Neural cell (in vitro differentiated cells): ENCODE data around the gene ZC3H12A. TPM values are rescaled to one million over a fixed set of nuclear protein-coding genes. Genes with fewer than 3 reads are reported as not detected.

ENCODE experiments used
- H2AFZ ChIP-seq: fragments of 200-600, 300-800 bp; sonication (generic), shearing (Covaris generic); 2 replicates; pipeline ENCODE4 v1.6.0; 2014; ENCODE audit warnings: low read depth, mild to moderate bottlenecking, antibody characterized with exemption, low read length, moderate library complexity
- H3F3A ChIP-seq: fragments of 200-600 bp; shearing (Covaris generic); 2 replicates; pipeline ENCODE4 v1.6.1; 2016; ENCODE audit warnings: mild to moderate bottlenecking, moderate library complexity, mixed read lengths, antibody characterized with exemption, low read length; ENCODE audit not compliant: insufficient read depth, poor library complexity, severe bottlenecking
- H3K27ac ChIP-seq: fragments of 200-600, 300-800 bp; sonication (generic), shearing (Covaris generic); 2 replicates; pipeline ENCODE4 v1.5.1; 2014; ENCODE audit warnings: mild to moderate bottlenecking, low read length, moderate library complexity
- H3K27me3 ChIP-seq: fragments of 300-800, 200-600 bp; sonication (generic), shearing (Covaris generic); 2 replicates; pipeline ENCODE4 v1.6.0; 2014; ENCODE audit warnings: mild to moderate bottlenecking, low read depth, low read length, moderate library complexity; ENCODE audit not compliant: insufficient read depth
- H3K36me3 ChIP-seq: fragments of 300-800, 200-600 bp; sonication (generic), shearing (Covaris generic); 2 replicates; pipeline ENCODE4 v1.5.1; 2014; ENCODE audit warnings: mild to moderate bottlenecking, antibody characterized with exemption, low read length, moderate library complexity; ENCODE audit not compliant: insufficient read depth
- H3K4me2 ChIP-seq: fragments of 300-800, 200-600 bp; sonication (generic), shearing (Covaris generic); 2 replicates; pipeline ENCODE4 v1.6.0; 2014; ENCODE audit warnings: mild to moderate bottlenecking, low read length
- H3K4me3 ChIP-seq: fragments of 300-800, 200-600 bp; sonication (generic), shearing (Covaris generic); 2 replicates; pipeline ENCODE4 v1.5.1; 2014; ENCODE audit warnings: mild to moderate bottlenecking, low read length, moderate library complexity
- H3K79me2 ChIP-seq: fragments of 200-600 bp; shearing (Covaris generic); replicated peaks from 2 replicates; pipeline ENCODE4 v1.6.0; 2014; ENCODE audit warnings: mild to moderate bottlenecking, low read length, moderate library complexity; ENCODE audit not compliant: insufficient read depth
- H3K9ac ChIP-seq: fragments of 300-800, 200-600 bp; sonication (generic), shearing (Covaris generic); 2 replicates; pipeline ENCODE4 v1.6.1; 2016; ENCODE audit warnings: mild to moderate bottlenecking, low read length, mixed read lengths
- H3K9me2 ChIP-seq: fragments of 200-600 bp; shearing (Covaris generic); 2 replicates; pipeline ENCODE4 v1.6.1; 2016; ENCODE audit warnings: mild to moderate bottlenecking, low read length, mixed read lengths; ENCODE audit not compliant: insufficient read depth
- H3K9me3 ChIP-seq: fragments of 200-600, 300-800 bp; sonication (generic), shearing (Covaris generic); 2 replicates; pipeline ENCODE4 v1.6.1; 2016; ENCODE audit warnings: mild to moderate bottlenecking, mixed run types, low read length, moderate library complexity, mixed read lengths
- H4K20me1 ChIP-seq: fragments of 200-600 bp; shearing (Covaris generic); 2 replicates; pipeline ENCODE4 v1.6.1; 2016; ENCODE audit warnings: mild to moderate bottlenecking, mixed run types; ENCODE audit not compliant: insufficient read depth
- EP300 ChIP-seq: fragments of 450-650 bp; conservative IDR thresholded peaks from 2 replicates; pipeline ENCODE4 v1.6.1; 2014; ENCODE audit warnings: antibody characterized with exemption, mild to moderate bottlenecking, moderate library complexity; ENCODE audit not compliant: poor library complexity, severe bottlenecking
- EZH2 ChIP-seq: fragments of 200-600, 300-800 bp; shearing (Covaris generic), sonication (generic); IDR thresholded peaks from 2 replicates; pipeline ENCODE4 v1.6.1; 2014; ENCODE audit warnings: antibody characterized with exemption, low read length, borderline replicate concordance, mild to moderate bottlenecking; ENCODE audit not compliant: insufficient read depth, poor library complexity, severe bottlenecking
- MXI1 ChIP-seq: fragments of 450-650 bp; conservative IDR thresholded peaks from 2 replicates; pipeline ENCODE4 v1.6.1; 2014; ENCODE audit warnings: antibody characterized with exemption, mild to moderate bottlenecking; ENCODE audit not compliant: poor library complexity, severe bottlenecking
- POLR2AphosphoS5 ChIP-seq: IDR thresholded peaks from 2 replicates; pipeline ENCODE4 v1.6.1; 2012
- RAD21 ChIP-seq: fragments of 450-650 bp; conservative IDR thresholded peaks from 2 replicates; pipeline ENCODE4 v1.6.1; 2014; ENCODE audit warnings: antibody characterized with exemption, mild to moderate bottlenecking, moderate library complexity
- SMC3 ChIP-seq: fragments of 450-650 bp; conservative IDR thresholded peaks from 2 replicates; pipeline ENCODE4 v1.6.1; 2014; ENCODE audit warnings: antibody characterized with exemption, mild to moderate bottlenecking, moderate library complexity; ENCODE audit not compliant: poor library complexity
- TAF1 ChIP-seq: IDR thresholded peaks from 2 replicates; pipeline ENCODE4 v1.6.1; 2012; ENCODE audit warnings: low read depth
- polyA plus RNA-seq: library from polyadenylated mRNA; depleted of rRNA; stranded (reverse); fragments of >200 nt; gene quantifications from 2 replicates; pipeline ENCODE4 v1.2.3, GENCODE V29; 2014
- TF ChIP-seq, protein P1 (sequence below): IDR thresholded peaks from 2 replicates; pipeline ENCODE4 v1.6.1; 2012; ENCODE audit warnings: borderline replicate concordance
- TF ChIP-seq, protein P2 (sequence below): fragments of 450-650 bp; IDR thresholded peaks from 2 replicates; pipeline ENCODE4 v1.5.1; 2014; ENCODE audit warnings: antibody characterized with exemption, mild to moderate bottlenecking, moderate library complexity; ENCODE audit not compliant: poor library complexity, severe bottlenecking

ZC3H12A gene
- polyA plus RNA-seq, 1 donor from 2014 or later: not detected

DNA sequence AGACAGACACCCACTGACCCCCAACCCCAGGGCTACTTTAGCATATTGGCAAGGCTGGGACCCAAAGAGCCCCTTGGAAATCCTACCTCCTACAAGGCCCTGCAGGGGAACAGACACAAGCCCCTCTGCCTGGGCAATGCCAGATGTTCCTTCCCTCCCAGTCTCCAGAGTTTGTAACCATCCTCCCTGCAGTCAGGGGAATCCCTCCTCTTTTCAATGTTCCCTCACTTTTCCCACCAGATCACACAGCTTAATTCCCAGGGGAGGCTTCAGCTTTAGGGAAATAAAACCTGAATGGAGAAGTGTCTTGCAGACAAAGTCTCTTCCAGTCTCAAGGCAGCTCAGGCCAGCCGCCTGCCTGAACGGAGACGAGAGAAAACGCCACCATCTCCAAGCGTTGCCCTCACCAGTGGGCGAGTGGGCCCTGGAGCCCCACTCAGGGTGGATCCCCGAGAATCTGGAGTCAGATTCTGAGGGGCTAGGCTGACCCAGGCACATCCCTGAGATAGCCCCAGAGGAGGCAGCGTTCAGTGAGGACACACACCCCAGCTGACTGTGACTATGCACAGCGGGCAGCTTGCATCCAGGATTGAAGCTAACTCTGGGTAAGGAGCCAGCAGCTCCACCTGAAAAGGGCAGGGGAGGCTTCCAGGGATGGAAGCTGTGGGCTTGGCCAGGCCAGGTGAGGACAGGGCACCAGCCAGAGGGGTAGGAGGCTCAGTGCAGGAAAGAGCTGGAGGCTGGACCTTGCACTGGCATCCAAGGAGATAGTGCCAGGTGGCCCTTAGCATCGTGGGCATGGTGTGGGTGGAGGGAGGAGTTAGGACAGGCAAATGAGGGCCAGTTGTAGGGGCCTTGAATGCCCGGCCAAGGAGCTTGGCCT is 44.0 kb upstream of the ZC3H12A start:
- no peak overlapping the region for H3K4me3 ChIP-seq

DNA sequence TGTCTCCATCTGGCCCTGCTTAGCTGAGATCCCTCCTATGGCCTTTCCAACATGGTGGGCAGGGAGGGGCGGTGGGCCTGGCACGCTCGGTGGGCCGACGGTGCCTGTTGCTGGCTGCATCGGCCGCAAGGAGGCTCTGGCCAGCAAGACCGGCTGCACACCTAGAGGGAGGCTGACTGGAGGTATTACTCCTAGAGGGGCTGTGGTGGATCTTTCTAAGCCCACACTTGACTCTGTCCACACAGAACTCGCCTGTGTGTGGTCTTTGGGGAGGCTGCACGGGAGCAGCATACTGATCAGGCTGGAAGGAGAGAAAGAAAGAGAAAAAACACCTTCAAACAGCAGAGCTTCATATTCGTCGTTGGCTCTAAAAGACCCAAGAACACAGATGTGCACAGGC is 41.7 kb upstream of the ZC3H12A start:
- Histone ChIP-seq H3K36me3 (no peaks in the 10 kb centered on the region), H4K20me1 (no peaks in the 10 kb centered on the region), H3K27ac (no peak overlapping the region), H3K4me2 (no peak overlapping the region), H3K9me2 (no peaks in the 10 kb centered on the region), H3K9me3 (no peaks in the 10 kb centered on the region), H3K27me3 (no peaks in the 10 kb centered on the region), H3K4me3 (no peak overlapping the region), H3K9ac (peak overlapping the region; percentile 9), H2AFZ (no peak overlapping the region), H3F3A (no peaks in the 10 kb centered on the region), H3K79me2 (no peaks in the 10 kb centered on the region)
- no peak for TF ChIP-seq SMC3
- TF ChIP-seq EP300: no peak
- no peak for TF ChIP-seq EZH2

More for the DNA sequence above, 44.0 kb upstream of the ZC3H12A start:
- TF ChIP-seq EP300 (no peak), EZH2 (no peak), TAF1 (no peak), SMC3 (no peak), MXI1 (no peak), POLR2AphosphoS5 (no peak), RAD21 (no peak)
- TF ChIP-seq, protein P1, sequence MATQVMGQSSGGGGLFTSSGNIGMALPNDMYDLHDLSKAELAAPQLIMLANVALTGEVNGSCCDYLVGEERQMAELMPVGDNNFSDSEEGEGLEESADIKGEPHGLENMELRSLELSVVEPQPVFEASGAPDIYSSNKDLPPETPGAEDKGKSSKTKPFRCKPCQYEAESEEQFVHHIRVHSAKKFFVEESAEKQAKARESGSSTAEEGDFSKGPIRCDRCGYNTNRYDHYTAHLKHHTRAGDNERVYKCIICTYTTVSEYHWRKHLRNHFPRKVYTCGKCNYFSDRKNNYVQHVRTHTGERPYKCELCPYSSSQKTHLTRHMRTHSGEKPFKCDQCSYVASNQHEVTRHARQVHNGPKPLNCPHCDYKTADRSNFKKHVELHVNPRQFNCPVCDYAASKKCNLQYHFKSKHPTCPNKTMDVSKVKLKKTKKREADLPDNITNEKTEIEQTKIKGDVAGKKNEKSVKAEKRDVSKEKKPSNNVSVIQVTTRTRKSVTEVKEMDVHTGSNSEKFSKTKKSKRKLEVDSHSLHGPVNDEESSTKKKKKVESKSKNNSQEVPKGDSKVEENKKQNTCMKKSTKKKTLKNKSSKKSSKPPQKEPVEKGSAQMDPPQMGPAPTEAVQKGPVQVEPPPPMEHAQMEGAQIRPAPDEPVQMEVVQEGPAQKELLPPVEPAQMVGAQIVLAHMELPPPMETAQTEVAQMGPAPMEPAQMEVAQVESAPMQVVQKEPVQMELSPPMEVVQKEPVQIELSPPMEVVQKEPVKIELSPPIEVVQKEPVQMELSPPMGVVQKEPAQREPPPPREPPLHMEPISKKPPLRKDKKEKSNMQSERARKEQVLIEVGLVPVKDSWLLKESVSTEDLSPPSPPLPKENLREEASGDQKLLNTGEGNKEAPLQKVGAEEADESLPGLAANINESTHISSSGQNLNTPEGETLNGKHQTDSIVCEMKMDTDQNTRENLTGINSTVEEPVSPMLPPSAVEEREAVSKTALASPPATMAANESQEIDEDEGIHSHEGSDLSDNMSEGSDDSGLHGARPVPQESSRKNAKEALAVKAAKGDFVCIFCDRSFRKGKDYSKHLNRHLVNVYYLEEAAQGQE: no peak
- TF ChIP-seq, protein P2, sequence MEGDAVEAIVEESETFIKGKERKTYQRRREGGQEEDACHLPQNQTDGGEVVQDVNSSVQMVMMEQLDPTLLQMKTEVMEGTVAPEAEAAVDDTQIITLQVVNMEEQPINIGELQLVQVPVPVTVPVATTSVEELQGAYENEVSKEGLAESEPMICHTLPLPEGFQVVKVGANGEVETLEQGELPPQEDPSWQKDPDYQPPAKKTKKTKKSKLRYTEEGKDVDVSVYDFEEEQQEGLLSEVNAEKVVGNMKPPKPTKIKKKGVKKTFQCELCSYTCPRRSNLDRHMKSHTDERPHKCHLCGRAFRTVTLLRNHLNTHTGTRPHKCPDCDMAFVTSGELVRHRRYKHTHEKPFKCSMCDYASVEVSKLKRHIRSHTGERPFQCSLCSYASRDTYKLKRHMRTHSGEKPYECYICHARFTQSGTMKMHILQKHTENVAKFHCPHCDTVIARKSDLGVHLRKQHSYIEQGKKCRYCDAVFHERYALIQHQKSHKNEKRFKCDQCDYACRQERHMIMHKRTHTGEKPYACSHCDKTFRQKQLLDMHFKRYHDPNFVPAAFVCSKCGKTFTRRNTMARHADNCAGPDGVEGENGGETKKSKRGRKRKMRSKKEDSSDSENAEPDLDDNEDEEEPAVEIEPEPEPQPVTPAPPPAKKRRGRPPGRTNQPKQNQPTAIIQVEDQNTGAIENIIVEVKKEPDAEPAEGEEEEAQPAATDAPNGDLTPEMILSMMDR: no peak
- no peaks in the 10 kb centered on the region for H3K9me3 ChIP-seq
- H3K4me2 ChIP-seq: no peak overlapping the region
- no peaks in the 10 kb centered on the region for H4K20me1 ChIP-seq
- no peak overlapping the region for H2AFZ ChIP-seq
- no peaks in the 10 kb centered on the region for H3F3A ChIP-seq
- H3K9ac ChIP-seq: no peak overlapping the region
- no peaks in the 10 kb centered on the region for H3K36me3 ChIP-seq
- no peak overlapping the region for H3K27ac ChIP-seq
- H3K79me2 ChIP-seq: no peaks in the 10 kb centered on the region
- no peaks in the 10 kb centered on the region for H3K27me3 ChIP-seq
- H3K9me2 ChIP-seq: no peaks in the 10 kb centered on the region
